Measurements from ENCODE around the gene CYB5RL.
"Not testable (repeated sequence)": the region's sequence is repeated elsewhere in the genome, so short reads cannot be mapped to it uniquely, and the experiment has no call there.

The CYB5RL gene

DNA sequence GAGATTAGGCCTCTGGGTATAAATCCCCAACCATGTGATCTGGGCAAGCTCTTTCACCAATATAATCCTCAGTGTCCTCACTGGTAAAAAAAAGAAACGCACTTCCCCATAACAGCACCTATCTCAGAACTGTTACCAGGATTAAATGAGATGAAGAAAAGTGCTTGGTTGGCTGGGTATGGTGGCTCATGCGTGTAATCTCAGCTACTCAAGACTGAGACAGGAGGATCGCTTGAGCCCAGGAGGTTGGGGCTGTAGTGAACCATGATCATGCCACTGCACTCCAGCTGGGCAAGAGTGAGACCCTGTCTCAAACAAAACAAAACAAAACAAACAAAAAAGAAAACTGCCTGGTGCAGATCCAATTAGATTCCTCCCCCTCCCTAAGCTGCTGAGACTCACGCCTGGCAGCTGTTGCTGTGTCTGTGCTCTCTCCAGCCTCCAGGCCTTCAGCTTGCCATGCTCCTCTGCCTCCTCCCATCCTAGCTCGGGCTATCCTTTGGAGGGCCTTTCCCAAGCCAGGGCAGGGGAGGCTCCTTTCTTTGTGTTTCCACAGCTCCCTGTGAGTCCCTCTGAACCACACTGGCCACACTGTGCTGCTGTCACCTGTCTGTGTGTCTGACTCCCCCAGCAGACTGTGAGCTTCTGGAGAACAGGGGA lies 19.0 kb downstream of the CYB5RL start:
- no peak for DNase-seq

DNA sequence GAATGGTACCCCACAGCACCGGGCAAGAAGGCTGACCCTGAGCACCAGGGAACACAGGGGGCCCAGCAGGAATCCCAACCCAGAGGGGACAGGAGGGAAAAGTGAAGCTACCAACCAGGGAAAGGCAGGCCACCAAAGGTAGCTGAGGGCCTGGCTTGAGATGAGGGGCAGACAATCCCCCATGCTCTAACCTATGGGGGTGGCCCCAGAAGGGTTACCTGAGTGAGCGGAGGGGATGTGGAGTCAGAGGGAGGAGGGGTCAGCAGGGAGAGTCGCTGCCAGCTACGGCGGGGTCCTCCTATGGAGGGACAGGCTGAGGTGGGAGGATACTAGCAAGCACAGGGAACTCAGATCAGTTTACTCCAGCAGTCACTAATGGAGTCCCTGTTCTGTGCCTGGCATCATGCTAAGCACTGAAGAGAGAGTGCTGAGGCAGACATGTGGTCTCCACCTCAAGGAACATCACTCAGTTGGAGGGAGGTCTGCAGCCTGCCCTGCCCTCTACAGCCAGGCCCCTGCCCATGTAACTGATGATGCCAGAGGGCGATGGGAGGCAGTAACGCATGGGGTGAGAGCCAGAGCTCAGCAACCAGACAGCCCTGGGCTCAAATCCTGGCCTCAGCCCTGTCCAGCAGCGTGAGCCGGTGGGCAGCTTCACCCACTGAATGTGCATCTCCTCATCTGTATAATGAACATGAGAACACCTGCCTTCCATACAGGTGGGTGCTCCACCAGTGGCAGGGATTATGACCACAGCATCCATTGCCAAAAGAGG lies 21.3 kb downstream of the CYB5RL start:
- DNase-seq, result no peak

DNA sequence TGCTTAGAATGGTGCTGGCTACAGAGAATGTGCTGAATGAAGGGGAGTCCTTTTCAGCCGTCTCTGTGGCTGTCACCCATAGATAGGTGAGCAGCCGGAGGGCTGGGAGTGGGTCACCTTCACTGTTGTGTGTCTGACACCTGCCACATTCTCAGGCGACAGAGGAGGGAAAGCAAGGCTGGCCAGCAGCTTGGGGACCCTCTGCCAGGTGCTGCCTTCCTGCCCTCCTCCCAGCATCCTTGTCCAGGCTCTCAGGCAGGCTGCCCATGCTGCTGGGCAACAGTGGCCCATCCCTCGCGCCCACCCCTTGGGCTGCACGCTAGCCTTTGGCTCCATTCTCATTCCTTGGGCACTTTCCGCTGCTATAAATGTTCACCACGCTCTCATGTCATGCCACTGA lies 22.1 kb downstream of the CYB5RL start:
- no peak for DNase-seq

DNA sequence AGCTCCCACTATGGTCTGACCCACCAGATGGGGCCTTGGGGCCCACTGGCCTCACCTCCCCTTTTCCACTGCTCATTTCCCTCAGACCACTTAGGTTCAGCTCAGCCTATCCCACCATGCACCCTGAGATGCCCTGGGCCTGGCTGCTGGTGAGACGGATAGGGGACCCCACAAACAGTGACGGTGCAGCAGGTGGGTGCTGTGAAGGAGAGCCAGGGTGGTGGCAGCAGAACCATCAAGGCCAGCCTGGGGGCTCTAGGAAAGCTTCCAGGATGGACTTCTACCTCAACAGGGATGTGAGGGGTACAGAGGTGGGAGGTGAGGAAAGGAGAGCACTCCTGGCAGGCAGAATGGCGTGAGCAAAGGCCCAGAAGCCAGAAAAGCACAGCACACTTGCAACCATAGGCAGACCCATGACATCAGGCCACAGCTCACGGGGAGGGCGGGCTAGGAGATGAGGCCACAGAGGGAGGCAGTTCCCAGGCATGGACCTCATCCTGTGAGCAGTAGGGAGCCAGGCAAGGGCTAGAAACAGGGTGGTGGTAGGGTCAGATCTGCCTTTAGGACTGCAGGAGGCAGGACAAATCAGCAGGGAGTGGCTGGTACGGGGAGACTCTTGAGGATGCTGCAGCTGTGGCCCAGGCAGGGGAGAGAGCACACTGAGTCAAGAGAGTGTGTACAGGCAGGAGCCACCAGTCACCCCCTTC lies 23.1 kb downstream of the CYB5RL start:
- no peak for DNase-seq

DNA sequence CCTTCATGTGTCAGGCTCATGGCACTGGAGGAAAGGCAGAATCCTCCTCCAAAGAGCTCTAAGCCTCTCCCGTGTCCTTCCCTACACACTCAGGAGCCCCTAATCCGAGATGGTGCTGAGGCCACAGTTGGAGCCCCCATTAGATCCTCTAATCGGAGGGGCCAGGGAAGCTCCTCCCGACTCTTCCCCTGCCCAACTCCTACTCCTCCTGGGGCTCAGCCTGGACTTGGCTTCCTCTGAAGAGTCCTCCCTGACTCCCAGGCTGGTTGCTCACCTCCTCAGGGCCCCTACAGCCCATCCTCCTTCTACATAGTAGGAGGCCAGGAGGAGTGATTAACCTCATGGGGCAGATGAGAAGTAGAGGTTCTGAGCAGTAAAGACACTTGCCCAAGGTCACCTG lies 25.7 kb downstream of the CYB5RL start:
- DNase-seq, result no peak

DNA sequence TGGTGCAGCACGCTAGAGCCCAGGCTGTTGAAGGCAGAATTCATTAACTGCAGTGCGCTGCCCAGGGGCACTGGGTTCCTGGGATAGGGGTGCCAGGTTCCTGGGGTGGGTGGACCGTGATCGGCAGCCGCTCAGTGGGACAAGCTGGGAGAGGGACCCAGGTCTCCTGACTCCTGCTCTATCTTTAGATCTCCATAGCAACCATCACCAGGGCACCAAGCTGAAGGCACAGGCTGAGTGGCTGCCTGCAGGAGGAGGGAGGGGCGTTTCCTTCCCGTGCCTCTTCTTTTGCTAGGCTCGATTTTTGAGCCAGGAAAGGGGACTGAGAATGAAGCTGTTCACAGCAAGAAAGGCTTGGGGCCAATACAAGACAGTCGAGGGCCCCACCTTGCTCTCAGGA lies 26.1 kb downstream of the CYB5RL start:
- no peak for DNase-seq

DNA sequence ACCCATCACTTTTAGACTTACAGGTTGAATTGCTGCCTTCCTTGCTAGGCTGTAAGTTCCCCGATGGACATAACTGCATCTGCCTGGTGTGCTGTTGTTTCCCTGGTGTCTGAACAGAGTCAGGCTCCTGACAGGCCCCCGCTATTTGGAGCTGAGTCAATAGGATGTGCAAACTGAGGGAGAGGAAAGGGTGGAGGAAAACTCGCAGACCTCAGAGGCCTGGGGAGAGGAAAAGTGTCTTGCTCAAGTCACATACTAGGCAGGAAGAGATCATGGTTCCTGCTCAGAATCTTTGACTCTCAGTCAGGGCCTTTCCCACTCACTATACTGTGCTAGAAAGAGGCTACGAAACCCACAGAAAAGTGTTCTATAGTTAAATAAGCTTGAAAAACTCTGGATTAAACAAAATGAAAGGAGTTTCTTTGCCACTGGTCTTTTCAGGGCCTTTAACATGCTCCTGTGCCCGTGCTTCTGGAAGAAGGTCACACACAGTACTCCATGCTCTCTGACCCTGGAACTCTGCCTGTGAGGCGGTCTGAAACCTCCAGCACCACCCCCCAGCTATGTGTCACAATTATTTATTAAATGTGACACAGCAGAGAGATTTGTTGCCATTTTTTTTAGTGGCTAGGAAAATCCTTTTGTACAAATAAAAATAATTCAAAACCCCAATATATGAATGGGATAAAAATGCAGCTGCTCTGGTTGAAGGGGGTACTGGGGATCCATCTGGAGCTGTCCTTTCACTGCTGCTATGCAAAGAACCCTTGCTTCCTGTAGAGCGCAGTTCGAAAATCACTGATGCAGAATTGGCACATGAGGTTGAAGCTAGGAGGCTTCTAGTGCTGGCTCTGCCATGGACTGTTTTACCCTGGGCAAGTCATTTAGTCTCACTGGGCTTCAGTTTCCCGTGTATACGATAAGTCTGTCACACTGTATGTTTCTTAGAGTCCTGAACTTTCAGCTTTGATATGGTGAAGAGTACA lies 26.9 kb downstream of the CYB5RL start:
- no peak for DNase-seq

DNA sequence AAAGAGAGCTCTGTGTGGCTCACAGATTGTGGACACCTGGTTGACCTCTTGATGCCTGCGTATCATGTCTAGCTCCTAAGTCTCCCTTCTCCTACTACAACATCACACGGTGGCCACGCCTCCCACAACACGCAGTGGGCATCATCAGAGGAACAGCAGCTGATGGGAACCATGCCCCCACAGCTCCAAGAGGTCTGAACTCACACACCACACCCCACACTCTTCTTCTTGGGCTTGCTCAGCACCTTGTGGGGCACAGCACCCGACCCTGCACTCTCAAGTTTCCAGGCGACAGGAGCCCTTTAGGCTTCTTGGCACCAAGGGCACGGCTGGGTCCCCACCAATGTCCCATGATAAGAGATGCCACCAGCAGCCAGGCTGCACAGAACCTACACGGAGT lies 28.2 kb downstream of the CYB5RL start:
- no peak for DNase-seq

DNA sequence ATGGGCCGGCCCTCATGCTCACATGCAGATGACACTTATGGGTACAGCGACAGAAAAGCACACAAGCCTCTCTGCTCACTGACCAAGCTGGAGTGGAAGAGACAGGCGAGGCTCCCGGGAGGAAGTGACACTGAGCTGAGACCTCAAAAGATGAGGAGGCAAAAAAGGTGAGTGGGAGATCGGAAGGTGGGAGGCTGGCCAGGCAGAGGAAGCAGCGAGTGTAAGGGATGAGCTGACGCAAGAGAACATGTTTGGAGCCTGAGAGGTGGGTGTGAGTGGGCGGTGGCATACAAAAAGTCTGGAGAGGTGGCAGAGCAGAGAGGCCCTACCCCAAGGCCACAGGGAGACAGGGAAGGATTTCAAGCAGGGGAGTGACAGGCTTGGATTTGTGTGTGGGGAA lies 28.8 kb downstream of the CYB5RL start:
- no peak for DNase-seq

DNA sequence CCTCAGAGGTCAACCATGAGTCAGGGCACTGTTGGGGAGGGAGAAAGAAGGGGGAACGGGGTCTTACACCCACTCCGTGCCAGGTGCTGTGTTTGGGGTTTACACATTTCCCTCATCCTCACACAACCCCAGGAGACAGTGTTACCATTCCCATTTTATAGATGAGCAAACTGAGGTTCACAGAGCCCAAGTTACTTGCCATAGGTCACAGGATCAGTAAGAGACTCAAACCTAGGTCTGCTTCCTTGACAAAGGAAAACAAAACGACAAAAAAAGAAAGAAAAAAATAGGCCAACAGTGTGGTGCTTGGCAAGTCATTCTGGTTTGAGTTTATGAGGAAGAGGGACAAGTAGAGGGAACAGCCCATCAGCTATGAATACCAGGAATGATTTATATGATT lies 30.8 kb downstream of the CYB5RL start:
- DNase-seq, result no peak

DNA sequence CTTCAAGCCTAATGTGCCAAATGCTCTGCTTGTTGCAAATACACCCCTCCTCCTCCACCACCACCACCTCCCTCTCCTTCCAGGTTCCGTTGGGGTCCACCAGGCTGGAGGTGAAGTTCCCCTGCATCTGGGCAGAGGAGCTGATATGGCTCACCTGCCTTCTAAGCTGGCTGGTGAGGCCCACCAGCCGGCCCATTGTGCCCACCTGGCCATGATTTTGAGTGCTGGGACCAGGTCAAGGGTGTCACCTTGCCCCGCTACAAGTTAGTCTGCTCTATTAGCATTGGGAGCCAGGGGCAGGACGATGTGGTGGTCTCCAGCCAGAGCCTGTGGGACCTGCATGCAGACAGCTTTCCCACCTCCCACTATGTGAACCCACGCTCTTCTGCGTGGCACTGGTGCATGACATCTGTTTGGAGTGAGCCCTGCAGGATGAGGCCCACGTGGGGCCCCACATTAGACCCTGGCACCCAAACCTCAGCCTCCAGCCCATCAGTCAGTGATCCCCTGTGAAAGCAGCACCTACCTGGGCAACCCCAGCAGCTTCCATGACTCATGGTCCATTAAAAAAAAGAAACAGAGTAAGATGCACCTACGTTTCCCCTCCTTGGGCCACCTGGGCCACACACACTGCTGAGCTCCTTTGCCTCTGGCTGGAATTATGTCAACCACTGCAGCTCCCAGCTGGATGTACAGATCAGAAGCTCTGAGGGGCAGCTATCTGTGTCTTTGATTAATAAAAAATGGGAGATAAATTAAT lies 31.4 kb downstream of the CYB5RL start:
- DNase-seq, result no peak

DNA sequence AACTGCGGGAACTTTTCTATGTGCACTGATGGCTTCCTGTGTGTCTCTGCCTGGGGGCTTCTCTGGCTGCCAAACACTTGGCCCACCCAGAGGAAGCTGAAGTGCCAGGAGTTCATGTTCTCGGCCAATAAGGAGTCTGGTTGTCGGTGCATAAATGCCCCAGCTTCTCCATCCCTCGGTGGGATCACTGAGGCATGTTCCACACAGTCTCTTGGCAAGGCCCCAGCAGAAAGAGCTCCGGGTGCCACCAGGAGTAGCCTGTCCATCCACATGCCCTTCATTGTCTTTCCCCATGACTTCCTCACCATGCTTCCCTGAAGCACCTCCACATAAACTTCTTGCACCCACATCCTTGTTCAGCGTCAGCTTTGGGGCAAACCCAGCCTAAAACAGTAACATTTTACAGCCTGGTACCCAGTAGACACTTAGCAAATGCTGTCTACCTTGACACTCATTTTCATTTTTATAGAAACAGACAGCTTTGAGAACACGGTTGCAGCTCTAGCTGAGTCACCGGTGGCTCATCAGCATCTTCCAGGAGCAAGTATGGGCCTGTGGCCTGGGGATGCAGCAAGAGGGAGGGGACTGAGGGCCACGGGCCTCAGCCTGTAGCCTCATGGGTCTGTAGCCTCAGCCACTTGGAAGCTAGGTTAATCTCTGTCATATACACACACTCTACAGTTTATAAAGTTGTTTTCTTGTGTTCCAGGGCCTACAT lies 32.2 kb downstream of the CYB5RL start:
- DNase-seq, result no peak

DNA sequence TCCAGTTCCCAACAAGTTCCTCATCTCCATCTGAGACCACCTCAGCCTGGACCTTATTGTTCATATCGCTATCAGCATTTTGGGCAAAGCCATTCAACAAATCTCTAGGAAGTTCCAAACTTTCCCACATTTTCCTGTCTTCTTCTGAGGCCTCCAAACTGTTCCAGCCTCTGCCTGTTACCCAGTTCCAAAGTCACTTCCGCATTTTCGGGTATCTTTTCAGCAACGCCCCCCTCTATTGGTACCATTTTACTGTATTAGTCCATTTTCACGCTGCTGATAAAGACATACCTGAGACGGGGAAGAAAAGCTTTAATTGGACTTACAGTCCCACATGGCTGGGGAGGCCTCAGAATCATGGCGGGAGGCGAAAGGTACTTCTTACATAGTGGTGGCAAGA lies 33.5 kb downstream of the CYB5RL start:
- DNase-seq, result not testable (repeated sequence)

DNA sequence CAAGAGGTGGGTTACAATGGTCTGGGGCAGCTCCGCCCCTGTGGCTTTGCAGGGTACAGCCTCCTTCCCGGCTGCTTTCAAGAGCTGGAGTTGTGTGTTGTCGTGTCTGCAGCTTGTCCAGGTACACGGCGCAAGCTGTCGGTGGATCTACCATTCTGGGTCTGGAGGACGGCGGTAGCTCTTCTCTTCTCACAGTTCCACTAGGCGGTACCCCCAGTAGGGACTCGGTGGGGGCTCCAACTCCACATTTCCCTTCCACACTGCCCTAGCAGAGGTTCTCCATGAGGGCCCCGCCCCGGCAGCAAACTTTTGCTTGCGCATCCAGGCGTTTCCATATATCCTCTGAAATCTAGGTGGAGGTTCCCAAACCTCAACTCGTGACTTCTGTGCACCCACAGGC lies 34.7 kb downstream of the CYB5RL start:
- no peak for DNase-seq

DNA sequence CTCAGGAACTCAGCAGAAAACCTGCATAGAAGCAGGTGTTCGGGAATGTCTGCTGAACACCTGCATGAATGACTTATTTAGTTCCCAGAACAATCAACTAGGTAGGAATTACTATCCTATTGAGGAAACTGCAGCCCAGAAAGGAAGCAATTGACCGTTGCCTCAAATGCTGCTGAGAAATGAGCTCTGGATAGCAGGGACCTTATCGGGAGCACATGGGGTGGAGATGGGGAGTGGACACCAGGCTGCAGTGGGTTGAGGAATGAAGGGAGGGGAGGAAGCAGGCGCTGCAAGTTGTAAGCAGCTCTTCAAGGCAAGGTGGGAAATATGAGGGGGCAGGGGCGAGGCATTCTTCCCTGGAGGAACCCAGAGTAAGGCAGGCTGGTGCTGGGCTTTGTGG lies 36.3 kb downstream of the CYB5RL start:
- DNase-seq, result no peak

DNA sequence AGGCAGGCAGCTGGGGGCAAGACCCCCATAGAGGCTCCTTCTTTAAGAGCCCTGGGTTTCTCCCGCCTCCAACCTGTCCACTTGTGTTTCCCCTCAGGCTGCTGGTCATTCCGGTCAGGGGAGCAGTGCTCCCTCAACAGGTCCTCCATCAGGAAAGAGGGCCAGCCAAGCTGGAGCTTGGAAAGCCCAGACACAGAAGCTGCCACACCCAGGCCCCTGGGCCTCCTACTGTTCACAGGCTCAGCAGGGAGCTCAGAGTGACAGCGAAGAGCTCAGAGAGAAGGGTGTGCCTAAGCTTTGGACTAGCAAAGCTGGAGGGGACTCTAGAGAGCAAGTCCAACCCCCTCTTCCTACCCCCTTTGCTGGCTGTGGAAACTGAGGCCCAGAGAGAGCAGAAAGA lies 36.8 kb downstream of the CYB5RL start:
- DNase-seq, result no peak

DNA sequence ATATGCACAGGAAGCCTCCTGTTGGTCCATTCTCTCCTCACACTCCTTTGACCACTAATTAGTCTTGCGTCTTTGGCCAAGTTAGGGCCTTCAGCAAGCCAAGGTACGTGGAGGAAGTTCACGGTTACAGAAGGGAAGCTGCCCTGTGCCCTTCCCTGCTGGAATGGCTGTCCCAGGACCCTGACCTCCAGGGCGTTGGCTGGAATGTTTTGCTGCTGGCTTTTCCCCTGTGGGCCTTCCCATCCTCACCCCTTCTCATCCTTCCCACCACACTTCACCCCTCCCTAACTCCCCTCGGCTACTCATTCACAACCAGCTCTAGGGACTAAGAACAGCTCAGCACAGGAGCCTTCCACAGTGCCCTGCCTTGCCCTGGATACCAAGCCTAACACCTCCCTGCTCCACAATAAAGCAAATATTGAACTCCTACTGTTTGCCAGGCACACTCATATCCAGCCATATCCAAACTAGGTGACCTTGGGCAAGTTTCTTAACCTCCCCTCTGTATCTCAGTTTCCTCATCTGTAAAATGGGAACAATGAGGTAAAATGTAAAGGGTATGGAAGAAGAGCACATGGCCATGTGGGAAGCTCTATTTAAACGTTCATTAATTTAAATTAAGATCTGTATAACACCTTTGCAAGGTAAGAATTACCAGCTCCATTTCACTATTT lies 38.2 kb downstream of the CYB5RL start:
- DNase-seq, result no peak

DNA sequence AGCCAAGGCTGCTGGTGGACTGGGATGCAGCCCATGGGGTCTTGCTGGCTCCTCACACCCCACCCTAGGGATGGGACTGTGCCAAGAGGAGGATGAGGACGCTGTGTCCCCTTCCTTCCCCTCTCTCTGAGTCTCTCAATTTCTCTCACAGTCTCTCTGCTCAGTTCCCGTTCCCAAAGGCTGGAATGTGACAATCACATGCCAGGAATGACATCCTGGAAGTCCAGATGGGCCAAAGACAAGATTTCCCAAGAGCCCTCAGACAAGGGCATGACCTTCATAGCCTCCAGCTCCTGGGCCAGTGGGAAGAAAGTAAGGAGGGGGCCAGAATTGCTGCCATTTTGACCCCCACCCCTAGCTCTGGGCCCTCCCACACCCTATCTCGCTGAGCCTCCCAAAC lies 39.5 kb downstream of the CYB5RL start:
- no peak for DNase-seq

DNA sequence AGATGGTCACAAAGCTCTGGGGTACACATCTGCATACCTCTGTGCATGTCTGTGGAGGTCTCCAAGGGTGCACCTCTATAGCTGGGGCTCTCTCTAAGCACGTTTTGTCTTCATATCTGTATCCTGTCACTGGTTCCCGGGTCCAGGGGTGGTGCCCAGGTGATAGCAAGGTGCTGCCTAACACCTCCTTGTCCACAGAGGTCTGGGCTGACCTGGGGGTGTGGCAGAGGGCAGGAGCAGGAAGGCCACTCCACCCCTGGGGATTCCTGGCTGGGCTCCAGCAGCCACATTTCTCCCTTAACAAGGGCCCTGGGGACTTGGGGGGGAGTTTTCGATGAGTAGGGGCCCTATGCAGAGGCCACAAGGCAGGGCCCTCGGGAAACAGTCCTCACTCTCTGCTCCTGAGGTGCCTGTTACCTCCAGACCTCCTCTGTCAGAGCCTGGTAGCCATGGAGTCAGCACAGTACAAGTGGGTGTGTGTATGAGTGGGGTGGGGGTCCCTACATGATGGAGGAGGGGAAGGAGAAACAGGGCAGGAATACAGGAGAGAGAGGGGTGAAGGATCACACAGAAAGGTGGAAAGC lies 40.0 kb downstream of the CYB5RL start:
- no peak for DNase-seq

DNA sequence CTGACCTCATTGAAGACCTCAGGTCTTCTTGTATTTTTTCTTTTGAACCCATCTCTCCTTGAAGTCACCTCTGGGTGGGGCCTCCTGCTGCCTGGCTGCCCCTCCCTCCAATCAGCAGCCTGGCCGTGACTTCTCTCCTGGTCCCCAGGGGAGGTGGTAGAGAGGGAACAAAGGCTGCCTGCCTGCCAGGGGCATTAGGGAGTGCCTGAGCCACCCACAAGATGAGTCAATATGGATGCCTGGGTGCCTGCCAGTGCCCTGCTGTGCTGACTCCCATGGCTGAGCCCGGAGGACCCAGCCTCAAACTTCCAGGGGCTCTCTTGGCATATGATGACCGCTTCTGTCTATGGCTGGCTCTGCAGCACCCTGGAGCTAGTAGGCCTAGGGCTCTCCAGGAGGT lies 41.8 kb downstream of the CYB5RL start:
- DNase-seq, result no peak

All from hematopoietic multipotent progenitor cell treated with erythropoietin and hydrocortisone succinate and interleukin-3 and kit ligand, for 8 days (in vitro differentiated cells).